ENCODE results near the gene NPBWR2.

DNA sequence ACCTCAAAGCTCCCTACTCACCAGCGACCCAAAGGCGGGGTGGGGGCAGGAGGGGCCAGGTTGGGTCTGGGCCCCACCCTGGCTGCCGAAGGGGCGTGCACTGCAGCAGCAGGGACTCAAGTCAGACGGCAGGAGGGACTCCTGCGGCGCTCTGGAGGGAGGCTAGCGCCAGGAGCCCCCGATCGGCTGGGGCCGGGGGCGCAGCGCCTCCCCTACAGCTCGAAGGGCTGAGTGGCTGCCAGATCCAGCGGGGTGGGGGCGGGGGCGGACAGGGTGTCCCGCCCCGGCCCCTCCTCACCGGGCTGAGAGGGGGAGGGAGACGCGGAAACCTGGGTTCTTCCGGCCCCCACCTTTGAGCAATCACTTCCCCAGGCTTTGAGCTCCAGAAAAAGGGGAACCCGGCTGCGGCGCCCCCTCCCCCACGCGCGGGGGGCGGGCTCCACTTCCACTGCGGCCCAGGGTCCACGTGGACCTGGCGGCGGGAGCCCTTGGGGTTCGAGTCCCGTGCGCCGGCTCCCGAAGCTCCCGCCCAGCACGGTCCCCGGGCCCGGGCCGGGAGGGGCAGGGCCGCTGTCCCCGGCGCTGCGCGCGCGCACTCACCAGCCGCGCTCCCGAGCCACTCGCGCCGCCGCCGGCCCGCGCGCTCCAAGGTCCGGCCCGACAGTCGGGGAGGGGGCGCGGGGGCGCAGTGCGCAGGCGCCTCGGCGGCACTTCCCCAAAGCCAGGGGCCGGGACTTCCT, 27.9 kb downstream of the NPBWR2 start, which contains the start of gene RGS19:
- no peak for TF ChIP-seq CTCF (IDR thresholded peaks at IDR 0.05)
- no peak for TF ChIP-seq POLR2A (IDR thresholded peaks at IDR 0.05)
